Measurements from ENCODE around the gene B3GNT4.
"Not testable (repeated sequence)": the region's sequence is repeated elsewhere in the genome, so short reads cannot be mapped to it uniquely, and the experiment has no call there.

B3GNT4 gene

GRCh38 chr12:122189626-122190475 lies 13.7 kb upstream of the B3GNT4 start:
- DNase-seq (ENCODE audit: low spot score) = no peak

- peak; percentile 78 for DNase-seq (ENCODE audit: low spot score)
These were observed 12.5 kb upstream of the B3GNT4 start for GRCh38 chr12:122190842-122191668.

- DNase-seq (ENCODE audit: low spot score) = no peak
These were observed 11.1 kb upstream of the B3GNT4 start for GRCh38 chr12:122192441-122192840.

GRCh38 chr12:122194804-122195203 lies 8.7 kb upstream of the B3GNT4 start:
- no peak for DNase-seq (ENCODE audit: low spot score)

- no peak for DNase-seq (ENCODE audit: low spot score)
These were observed 8.1 kb upstream of the B3GNT4 start for GRCh38 chr12:122195405-122195804.

GRCh38 chr12:122197612-122197966 lies 5.9 kb upstream of the B3GNT4 start:
- no peak for DNase-seq (ENCODE audit: low spot score)

- no peak for DNase-seq (ENCODE audit: low spot score)
These were observed 3.8 kb upstream of the B3GNT4 start for GRCh38 chr12:122199484-122200355.

- no peak for DNase-seq (ENCODE audit: low spot score)
These were observed 2.9 kb upstream of the B3GNT4 start for GRCh38 chr12:122200541-122201175.

GRCh38 chr12:122201381-122201780 lies 2.1 kb upstream of the B3GNT4 start:
- no peak for DNase-seq (ENCODE audit: low spot score)

GRCh38 chr12:122202017-122202416 lies 1.5 kb upstream of the B3GNT4 start:
- DNase-seq (ENCODE audit: low spot score) = no peak

GRCh38 chr12:122202811-122203210 lies 698 bp upstream of the B3GNT4 start:
- DNase-seq (ENCODE audit: low spot score) = not testable (repeated sequence)

GRCh38 chr12:122204167-122205052 lies 901 bp downstream of the B3GNT4 start:
- DNase-seq (ENCODE audit: low spot score) = no peak

GRCh38 chr12:122205053-122205925 lies 1.8 kb downstream of the B3GNT4 start:
- no peak for DNase-seq (ENCODE audit: low spot score)

- DNase-seq (ENCODE audit: low spot score) = no peak
These were observed 2.8 kb downstream of the B3GNT4 start for GRCh38 chr12:122206111-122206881.

- DNase-seq (ENCODE audit: low spot score) = no peak
These were observed 3.5 kb downstream of the B3GNT4 start for GRCh38 chr12:122206976-122207375.

- no peak for DNase-seq (ENCODE audit: low spot score)
These were observed 3.9 kb downstream of the B3GNT4 start for GRCh38 chr12:122207391-122207790.

- DNase-seq (ENCODE audit: low spot score) = no peak
These were observed 4.7 kb downstream of the B3GNT4 start for GRCh38 chr12:122208073-122208820.

- no peak for DNase-seq (ENCODE audit: low spot score)
These were observed 12.3 kb downstream of the B3GNT4 start for GRCh38 chr12:122215771-122216170.
